GM19023 (cell line): ENCODE results near the gene IGF2R.
"Not testable (repeated sequence)": the region's sequence is repeated elsewhere in the genome, so short reads cannot be mapped to it uniquely, and the experiment has no call there.

ENCODE experiments used
- ATAC-seq: cut with Tn5 transposase; IDR thresholded peaks from one replicate; pipeline ENCODE4 v1.9.1; 2021; ENCODE audit warnings: mild to moderate bottlenecking, moderate library complexity; ENCODE audit not compliant: unreplicated experiment

IGF2R gene

DNA sequence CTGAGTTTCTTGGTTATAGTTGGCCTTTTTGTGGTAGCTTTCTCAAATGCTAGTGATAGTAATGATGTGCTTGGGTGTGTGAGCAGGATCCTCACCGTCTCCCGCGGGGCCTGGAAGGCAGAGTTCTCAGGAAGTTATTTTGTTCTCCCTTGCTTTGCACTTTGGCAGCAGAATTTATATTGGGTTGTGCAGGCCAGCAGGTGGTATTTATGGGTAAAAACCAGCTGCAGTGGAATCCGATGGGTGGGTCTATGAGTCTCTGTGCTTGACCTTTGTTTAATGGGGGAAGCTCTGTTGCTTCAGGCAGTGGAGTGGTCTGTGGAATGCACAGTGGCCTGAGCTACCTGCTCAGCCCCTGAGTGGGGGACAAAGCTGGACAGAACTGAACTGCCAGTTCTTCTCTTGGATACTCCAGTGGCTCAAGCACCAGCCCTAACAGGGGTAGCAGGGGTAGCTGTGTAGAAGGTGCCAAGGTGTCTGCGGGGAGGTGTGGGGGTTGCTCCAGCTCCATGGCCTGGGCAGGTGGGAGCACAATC lies 27.3 kb downstream of the IGF2R start:
- no peak for ATAC-seq

GRCh38 chr6:159996626-159997497 lies 28.0 kb downstream of the IGF2R start:
- ATAC-seq = no peak

DNA sequence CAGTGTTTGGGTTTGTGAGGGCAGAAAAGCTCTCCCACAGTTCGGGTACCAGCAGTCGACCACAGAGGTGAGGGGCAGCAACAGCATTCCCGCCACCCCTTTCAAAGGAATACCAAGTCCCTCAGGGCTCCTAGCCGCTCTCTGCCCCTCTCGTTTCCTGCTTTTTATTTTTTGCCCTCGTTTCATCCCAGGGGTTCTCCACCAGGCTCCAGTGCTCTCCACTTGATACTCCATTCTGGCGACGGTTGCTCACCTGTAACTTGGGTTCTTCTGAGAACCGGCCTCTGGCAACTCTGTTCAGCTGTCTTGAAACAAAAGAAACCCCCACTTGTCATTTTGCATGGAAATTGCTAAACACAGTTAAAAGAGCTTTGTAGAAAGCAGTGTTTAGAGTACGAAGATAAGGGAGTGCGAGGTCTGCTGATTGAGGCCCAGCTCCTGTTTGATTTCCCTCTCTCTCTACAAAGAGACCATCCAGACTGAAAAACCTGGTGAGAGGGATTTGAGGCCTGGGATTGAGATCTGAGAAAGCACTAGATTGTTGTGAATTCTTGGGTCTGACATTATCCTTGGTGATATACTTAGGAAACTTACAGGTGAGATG lies 28.7 kb downstream of the IGF2R start:
- ATAC-seq = no peak

DNA sequence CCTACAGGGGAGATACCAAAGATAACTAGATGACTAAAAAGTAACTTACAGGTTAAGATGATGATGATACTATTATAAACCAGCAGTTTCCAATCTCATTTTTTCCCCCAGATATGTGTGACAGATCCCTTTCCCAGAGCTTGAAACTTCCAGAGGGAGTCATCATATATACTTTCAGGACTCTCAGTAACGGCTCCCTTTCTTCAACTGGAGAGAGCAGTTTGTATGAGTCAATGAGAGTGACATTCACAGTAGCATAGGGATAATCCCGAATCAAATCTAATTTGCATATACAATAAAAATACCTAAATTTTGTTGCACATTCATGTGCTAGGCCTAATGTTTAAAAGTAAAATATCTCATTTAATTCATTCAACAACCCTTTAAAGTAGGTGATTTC lies 29.7 kb downstream of the IGF2R start:
- no peak for ATAC-seq

GRCh38 chr6:159999240-159999671 lies 30.4 kb downstream of the IGF2R start:
- no peak for ATAC-seq

DNA sequence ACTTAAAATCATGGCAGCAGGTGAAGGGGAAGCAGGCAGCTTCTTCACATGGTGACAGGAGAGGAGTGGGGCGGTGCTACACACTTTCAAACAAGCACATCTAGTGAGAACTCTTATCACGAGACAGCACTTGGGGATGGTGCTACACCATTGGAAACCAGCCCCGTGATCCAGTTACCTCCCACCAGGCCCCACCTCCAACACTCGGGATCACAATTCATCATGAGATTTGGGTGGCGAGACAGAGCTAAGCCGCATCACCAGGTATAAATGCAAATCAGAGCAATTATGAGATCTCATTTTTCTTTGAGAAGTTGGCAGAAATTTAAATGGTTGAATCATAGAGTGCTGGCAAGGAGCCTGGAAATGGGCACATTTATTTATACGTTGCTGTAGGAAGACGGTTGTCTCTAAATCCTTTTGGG lies 31.4 kb downstream of the IGF2R start:
- ATAC-seq = no peak

GRCh38 chr6:160000893-160001427 lies 32.1 kb downstream of the IGF2R start:
- ATAC-seq = not testable (repeated sequence)

DNA sequence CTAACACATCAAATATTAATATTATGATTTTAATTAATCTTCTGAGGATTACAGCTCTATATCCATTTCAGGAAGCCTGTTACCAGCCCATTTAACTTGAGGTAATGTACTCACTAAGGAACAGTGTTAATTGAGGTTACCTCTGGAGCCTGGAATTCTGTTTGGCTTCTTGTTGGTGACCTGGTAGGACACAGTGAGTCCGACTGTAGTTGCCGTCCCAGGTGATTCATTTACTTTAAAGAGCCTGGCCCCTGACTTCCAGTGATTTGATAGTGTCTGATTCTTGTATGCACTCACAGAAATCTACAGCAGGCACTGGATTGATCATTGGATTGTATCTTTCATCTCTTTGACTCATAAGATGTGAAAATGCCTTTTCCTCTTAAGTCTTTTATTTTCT lies 34.0 kb downstream of the IGF2R start:
- no peak for ATAC-seq

DNA sequence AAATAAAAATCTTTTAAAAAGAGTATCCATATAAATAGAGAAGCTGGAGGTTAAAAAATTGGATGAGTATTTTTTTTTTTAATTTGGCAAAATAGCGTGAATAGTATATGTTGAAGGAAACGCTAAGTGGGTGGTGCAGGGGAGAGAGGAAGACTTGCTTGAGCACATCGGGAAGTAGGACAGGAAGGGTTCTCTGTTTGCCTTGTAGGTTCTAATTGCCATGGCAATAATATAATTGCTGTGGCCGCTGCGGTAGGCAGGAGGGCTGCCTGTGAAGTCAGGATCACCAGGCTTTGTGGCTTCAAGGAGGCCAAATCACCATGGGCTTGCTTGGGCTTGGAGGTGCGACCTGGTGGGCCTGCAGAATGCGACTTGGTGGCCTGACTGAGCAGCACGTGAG lies 35.1 kb downstream of the IGF2R start:
- no peak for ATAC-seq

DNA sequence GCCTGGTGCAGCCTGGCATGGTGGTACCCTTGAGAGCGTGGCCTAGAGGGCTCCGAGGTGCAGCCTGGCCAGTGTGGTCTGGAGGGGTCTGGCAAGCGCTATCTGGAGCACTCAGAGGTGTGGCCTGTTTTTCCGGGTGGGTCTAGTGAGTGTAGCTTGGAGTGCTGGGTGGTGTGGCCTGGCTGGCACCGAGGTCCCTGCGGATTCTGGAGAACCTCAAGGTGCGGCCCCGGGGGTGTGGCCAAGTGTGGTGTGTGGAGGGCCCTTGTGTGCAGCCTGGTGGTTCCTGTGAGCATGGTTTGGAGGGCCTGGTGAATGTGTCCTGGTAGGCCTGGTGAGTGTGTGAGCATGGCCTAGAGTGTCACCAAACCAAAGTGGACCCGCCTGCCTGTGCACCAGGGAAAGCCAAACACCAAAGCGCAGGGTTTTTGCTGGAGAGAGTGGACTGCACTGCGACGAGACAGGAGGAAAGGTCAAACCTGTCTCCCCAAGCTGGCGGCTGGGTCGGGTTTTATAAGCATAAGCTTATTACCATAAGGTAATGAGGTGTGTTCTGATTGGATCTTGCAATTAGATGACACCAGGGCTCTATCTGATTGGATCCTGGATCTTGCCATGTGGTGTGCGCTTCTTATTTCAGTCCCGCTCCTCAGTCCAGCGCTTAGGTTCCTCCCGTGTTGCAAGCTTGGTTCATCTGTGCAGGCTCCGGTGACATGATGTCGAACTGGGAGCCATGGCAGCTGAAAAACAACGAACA lies 35.7 kb downstream of the IGF2R start:
- no peak for ATAC-seq

DNA sequence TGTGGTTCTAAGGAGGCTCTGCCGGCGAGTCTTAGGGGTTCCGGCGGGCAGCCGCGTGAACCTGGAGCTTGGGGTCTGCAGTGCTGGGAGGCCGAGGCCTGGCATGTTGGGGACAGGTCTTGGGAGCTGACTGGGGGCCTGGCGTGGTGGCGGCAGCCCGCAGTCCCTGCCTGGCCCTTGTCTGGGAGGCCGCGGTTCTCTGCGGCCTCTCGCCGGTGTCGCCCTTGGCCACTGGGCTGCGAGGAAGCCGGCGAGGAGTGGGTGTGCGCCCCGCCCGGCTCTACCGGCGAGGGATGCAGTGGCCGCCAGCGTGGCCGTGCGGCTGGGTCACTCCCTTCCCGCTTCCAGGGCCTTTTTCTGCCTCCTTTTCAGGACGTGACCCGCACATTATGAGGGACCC lies 36.3 kb downstream of the IGF2R start:
- ATAC-seq = no peak

- ATAC-seq = no peak
These were observed 37.1 kb downstream of the IGF2R start for GRCh38 chr6:160005861-160006540.

DNA sequence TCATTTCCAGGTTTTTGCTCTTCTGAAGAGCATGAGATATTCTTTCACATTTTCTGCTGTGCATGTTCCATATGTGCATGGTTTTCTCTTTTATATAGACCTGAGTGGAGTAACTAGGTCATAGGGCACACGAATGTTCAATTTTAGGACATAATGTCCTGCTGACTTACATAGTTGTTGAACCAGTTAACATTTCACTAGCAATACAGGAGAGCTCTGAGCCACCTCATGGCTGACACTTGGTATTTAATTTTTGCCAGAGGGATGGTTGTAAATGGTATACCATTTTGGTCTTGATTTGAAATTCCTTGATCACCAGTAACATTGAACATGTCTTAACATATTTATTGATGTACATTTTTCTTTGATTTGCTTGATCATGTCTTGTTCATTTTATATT lies 38.3 kb downstream of the IGF2R start:
- ATAC-seq = no peak

GRCh38 chr6:160007611-160008010 lies 38.7 kb downstream of the IGF2R start:
- ATAC-seq = no peak

DNA sequence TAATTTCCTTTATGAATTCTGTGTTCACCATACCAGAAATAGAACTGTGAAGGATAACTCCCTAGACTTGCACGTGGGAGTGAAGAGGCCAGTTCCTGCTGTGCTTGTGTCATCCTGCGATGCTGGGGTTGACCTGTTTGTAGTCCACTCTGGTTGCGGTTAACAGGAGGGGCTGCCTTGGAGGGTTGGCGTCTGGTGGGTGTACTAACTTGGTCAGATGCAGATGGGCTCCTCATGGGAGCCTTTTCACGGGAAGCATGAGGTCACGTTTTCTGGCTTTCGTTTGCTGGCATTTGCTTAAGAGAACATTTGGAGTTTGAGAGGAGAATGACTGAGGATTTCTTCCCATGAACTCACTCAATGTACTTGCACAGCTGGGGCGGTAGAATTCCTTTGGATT lies 41.2 kb downstream of the IGF2R start:
- no peak for ATAC-seq

GRCh38 chr6:160013987-160014868 lies 45.3 kb downstream of the IGF2R start:
- ATAC-seq = no peak

DNA sequence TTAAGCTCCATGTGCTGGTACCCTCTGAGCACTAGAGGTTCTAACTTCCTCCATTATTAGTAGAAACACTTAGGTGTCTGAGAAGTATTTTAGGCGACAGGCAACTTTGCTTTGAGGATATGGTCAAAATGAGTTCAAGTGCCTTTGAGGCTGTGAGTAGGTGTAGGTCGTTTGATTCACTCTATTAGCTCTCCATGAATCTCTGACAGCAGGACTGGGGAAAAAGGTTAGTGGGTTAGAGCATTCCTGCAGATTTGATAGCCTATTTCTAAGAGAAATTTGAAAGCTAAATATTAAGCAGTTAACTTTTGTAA lies 45.9 kb downstream of the IGF2R start:
- ATAC-seq = no peak

GRCh38 chr6:160015778-160016684 lies 47.1 kb downstream of the IGF2R start:
- ATAC-seq = no peak

DNA sequence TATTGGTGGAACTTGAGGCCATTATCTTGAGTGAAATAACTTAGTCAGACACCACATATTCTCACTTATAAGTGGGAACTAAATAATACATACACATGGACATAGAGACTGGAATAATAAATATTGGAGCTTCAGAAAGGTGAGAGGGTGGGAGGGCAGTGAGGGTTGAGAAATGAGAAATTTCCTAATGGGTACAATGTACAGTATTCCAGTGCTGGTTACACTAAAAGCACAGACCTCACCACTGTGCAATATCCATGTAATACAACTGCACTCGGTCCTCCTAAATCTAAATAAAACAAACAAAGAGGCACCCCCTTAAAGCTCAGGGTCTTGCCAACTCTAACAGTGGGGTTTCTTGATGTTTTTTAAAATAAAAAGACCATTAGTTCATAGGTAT lies 53.2 kb downstream of the IGF2R start:
- ATAC-seq = no peak
